HepG2 (cell line): ENCODE results near the gene TMUB1. TPM values are rescaled to one million over a fixed set of nuclear protein-coding genes. Genes with fewer than 3 reads are reported as not detected.
A peak's percentile ranks its signal among the peaks of the same experiment; 100 is the strongest.

Source experiments
- DPF2 ChIP-seq: sonication (generic); formaldehyde crosslinking; IDR thresholded peaks from 2 replicates; pipeline ENCODE4 v1.4.0; 2020; ENCODE audit warnings: mild to moderate bottlenecking, low read depth, missing genetic modification reagents, borderline replicate concordance
- GABPB1 ChIP-seq: IDR thresholded peaks from 2 replicates; pipeline ENCODE4 v1.6.1; 2016; ENCODE audit warnings: mild to moderate bottlenecking, missing genetic modification reagents, moderate library complexity, missing compliant biosample characterization
- HDAC2 ChIP-seq: sonication (generic); formaldehyde crosslinking; IDR thresholded peaks from 2 replicates; pipeline ENCODE4 v1.4.0; 2020; ENCODE audit warnings: missing genetic modification reagents
- IRX3 ChIP-seq: sonication (generic); formaldehyde crosslinking; IDR thresholded peaks from 2 replicates; pipeline ENCODE4 v1.8.1; 2023; ENCODE audit warnings: mild to moderate bottlenecking, low read depth, missing genetic modification reagents, borderline replicate concordance
- NFKB2 ChIP-seq: sonication (generic); formaldehyde crosslinking; IDR thresholded peaks from 2 replicates; pipeline ENCODE4 v1.4.0; 2020; ENCODE audit warnings: missing genetic modification reagents, borderline replicate concordance
- ONECUT2 ChIP-seq: sonication (generic); formaldehyde crosslinking; IDR thresholded peaks from 2 replicates; pipeline ENCODE4 v1.4.0; 2020; ENCODE audit warnings: missing genetic modification reagents
- PHF20 ChIP-seq: sonication (generic); formaldehyde crosslinking; IDR thresholded peaks from 2 replicates; pipeline ENCODE4 v1.5.0; 2020; ENCODE audit warnings: mild to moderate bottlenecking, missing genetic modification reagents
- PLRG1 ChIP-seq: fragments of 450-650 bp; conservative IDR thresholded peaks from 2 replicates; pipeline ENCODE4 v1.6.1; 2016
- RFX5 ChIP-seq: IDR thresholded peaks from 2 replicates; pipeline ENCODE4 v1.6.1; 2011; ENCODE audit warnings: low read depth, low read length, improper control_type of control experiment
- RXRA ChIP-seq: sonication (generic); formaldehyde crosslinking; IDR thresholded peaks from 2 replicates; pipeline ENCODE4 v1.5.1; 2020; ENCODE audit warnings: missing genetic modification reagents
- SKI ChIP-seq: fragments of 450-650 bp; IDR thresholded peaks from one replicate; pipeline ENCODE4 v1.6.1; 2018; ENCODE audit warnings: mild to moderate bottlenecking; ENCODE audit not compliant: partially characterized antibody
- SP140L ChIP-seq: sonication (generic); formaldehyde crosslinking; IDR thresholded peaks from 2 replicates; pipeline ENCODE4 v1.4.0; 2020; ENCODE audit warnings: missing genetic modification reagents, borderline replicate concordance
- STAT5B ChIP-seq: sonication (generic); formaldehyde crosslinking; IDR thresholded peaks from 2 replicates; pipeline ENCODE4 v1.4.0; 2020; ENCODE audit warnings: missing genetic modification reagents
- TP53 ChIP-seq: sonication (generic); formaldehyde crosslinking; conservative IDR thresholded peaks from 2 replicates; pipeline ENCODE4 v1.4.0; 2020; ENCODE audit warnings: missing genetic modification reagents
- TRIM24 ChIP-seq: sonication (generic); formaldehyde crosslinking; IDR thresholded peaks from 2 replicates; pipeline ENCODE4 v1.8.0; 2022; ENCODE audit warnings: mild to moderate bottlenecking, missing genetic modification reagents
- ZBTB21 ChIP-seq: sonication (generic); formaldehyde crosslinking; IDR thresholded peaks from 2 replicates; pipeline ENCODE4 v1.4.0; 2020; ENCODE audit warnings: missing genetic modification reagents
- ZFP62 ChIP-seq: sonication (generic); formaldehyde crosslinking; IDR thresholded peaks from 2 replicates; pipeline ENCODE4 v1.4.0; 2020; ENCODE audit warnings: missing genetic modification reagents
- ZNF263 ChIP-seq: sonication (generic); formaldehyde crosslinking; IDR thresholded peaks from 2 replicates; pipeline ENCODE4 v1.4.0; 2020; ENCODE audit warnings: missing genetic modification reagents
- ZNF337 ChIP-seq: sonication (generic); formaldehyde crosslinking; IDR thresholded peaks from 2 replicates; pipeline ENCODE4 v1.5.1; 2020; ENCODE audit warnings: missing genetic modification reagents, low read depth, mild to moderate bottlenecking, borderline replicate concordance
- ZNF350 ChIP-seq: sonication (generic); formaldehyde crosslinking; IDR thresholded peaks from 2 replicates; pipeline ENCODE4 v1.4.0; 2020; ENCODE audit warnings: mild to moderate bottlenecking, low read depth, missing genetic modification reagents, borderline replicate concordance
- ZNF496 ChIP-seq: sonication (generic); formaldehyde crosslinking; IDR thresholded peaks from 2 replicates; pipeline ENCODE4 v1.8.1; 2023; ENCODE audit warnings: mild to moderate bottlenecking, moderate library complexity, missing genetic modification reagents; ENCODE audit not compliant: insufficient replicate concordance
- ZNF598 ChIP-seq: sonication (generic); formaldehyde crosslinking; IDR thresholded peaks from 2 replicates; pipeline ENCODE4 v1.5.1; 2020; ENCODE audit warnings: mild to moderate bottlenecking, missing genetic modification reagents, borderline replicate concordance
- polyA plus RNA-seq, 8 experiments: library from polyadenylated mRNA; depleted of rRNA in 3 of 8; stranded (reverse) in 7 of 8; unstranded in 1 of 8; fragments of >200 nt; fragmentation: Illumina TruSeq in 4 of 8; extraction: Trizol in 4 of 8; gene quantifications; 2 replicates each; pipeline versions ENCODE4 v1.2.1 to v1.2.3, GENCODE V29; 2011 to 2016; ENCODE audit warnings: low read depth in 4 of 8, missing spikeins in 1 of 8, mixed read lengths in 1 of 8; ENCODE audit not compliant: insufficient read depth in 1 of 8
- total RNA-seq, 5 experiments: library from RNA; depleted of rRNA; stranded (reverse); fragments of >200 nt; fragmentation: Illumina TruSeq; extraction: Trizol; gene quantifications; 2 replicates each; pipeline ENCODE4 v1.2.3, GENCODE V29; 2016; ENCODE audit warnings: low read depth in 1 of 5
- TF ChIP-seq, protein P1 (sequence below): sonication (generic); formaldehyde crosslinking; IDR thresholded peaks from 2 replicates; pipeline ENCODE4 v1.8.0; 2022; ENCODE audit warnings: mild to moderate bottlenecking, missing genetic modification reagents; ENCODE audit not compliant: insufficient replicate concordance
- TF ChIP-seq, protein P2 (sequence below): sonication (generic); formaldehyde crosslinking; IDR thresholded peaks from 2 replicates; pipeline ENCODE4 v1.8.1; 2022; ENCODE audit warnings: mild to moderate bottlenecking, missing genetic modification reagents
- TF ChIP-seq, protein P3 (sequence below): sonication (generic); formaldehyde crosslinking; IDR thresholded peaks from 2 replicates; pipeline ENCODE4 v1.4.0; 2020; ENCODE audit warnings: missing genetic modification reagents, borderline replicate concordance
- TF ChIP-seq, protein P4 (sequence below): sonication (generic); formaldehyde crosslinking; IDR thresholded peaks from 2 replicates; pipeline ENCODE4 v1.4.0; 2020; ENCODE audit warnings: missing genetic modification reagents

The TMUB1 gene
- total and polyA plus RNA-seq, 2 of the 13 experiments (the other 11 are each of a cell fraction or from before 2014, with no cell fraction given) = 44.8 to 51.6 TPM

DNA sequence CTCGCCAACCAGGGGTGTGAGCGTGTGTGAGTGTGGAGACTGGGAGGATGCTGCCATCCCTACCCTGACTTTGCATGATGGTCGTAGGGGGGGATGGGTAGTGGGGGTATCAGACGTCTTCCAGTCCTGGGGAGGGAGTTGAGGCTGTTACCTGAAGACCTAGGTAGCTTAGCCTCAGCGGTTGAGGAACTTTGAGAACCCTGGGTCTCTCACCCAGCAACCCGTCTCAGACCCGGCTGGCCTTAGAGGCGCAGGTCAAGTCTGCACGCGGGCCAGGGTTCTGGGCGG is 21.2 kb downstream of the TMUB1 start (continued):
- TF ChIP-seq IRX3 = 0 out of 2 replicates have a peak, but pooled peaks have one; percentile 38
- TF ChIP-seq ZNF337 (CRISPR knock-in tag) = no peak
- no peak for TF ChIP-seq SP140L (CRISPR knock-in tag)
- TF ChIP-seq, protein P1, sequence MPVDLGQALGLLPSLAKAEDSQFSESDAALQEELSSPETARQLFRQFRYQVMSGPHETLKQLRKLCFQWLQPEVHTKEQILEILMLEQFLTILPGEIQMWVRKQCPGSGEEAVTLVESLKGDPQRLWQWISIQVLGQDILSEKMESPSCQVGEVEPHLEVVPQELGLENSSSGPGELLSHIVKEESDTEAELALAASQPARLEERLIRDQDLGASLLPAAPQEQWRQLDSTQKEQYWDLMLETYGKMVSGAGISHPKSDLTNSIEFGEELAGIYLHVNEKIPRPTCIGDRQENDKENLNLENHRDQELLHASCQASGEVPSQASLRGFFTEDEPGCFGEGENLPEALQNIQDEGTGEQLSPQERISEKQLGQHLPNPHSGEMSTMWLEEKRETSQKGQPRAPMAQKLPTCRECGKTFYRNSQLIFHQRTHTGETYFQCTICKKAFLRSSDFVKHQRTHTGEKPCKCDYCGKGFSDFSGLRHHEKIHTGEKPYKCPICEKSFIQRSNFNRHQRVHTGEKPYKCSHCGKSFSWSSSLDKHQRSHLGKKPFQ = no peak
- TF ChIP-seq ZBTB21 = no peak
- TF ChIP-seq, protein P2, sequence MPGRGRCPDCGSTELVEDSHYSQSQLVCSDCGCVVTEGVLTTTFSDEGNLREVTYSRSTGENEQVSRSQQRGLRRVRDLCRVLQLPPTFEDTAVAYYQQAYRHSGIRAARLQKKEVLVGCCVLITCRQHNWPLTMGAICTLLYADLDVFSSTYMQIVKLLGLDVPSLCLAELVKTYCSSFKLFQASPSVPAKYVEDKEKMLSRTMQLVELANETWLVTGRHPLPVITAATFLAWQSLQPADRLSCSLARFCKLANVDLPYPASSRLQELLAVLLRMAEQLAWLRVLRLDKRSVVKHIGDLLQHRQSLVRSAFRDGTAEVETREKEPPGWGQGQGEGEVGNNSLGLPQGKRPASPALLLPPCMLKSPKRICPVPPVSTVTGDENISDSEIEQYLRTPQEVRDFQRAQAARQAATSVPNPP (CRISPR knock-in tag) = no peak
- TF ChIP-seq ZNF263 = no peak
- no peak for TF ChIP-seq ONECUT2 (CRISPR knock-in tag)
- TF ChIP-seq TP53 = no peak
- TF ChIP-seq DPF2 (CRISPR knock-in tag) = no peak
- no peak for TF ChIP-seq ZNF496 (CRISPR knock-in tag)
- TF ChIP-seq NFKB2 (CRISPR knock-in tag) = peak; percentile 0; the same call in 1 of the 2 replicates
- TF ChIP-seq RXRA (CRISPR knock-in tag) = 0 out of 2 replicates have a peak, but pooled peaks have one; percentile 8
- 0 out of 2 replicates have a peak, but pooled peaks have one; percentile 24 for TF ChIP-seq PHF20 (CRISPR knock-in tag)
- peak; percentile 62; the same call in 1 of the 2 replicates for TF ChIP-seq ZNF598 (CRISPR knock-in tag)
- TF ChIP-seq HDAC2 = peak; percentile 17; the same call in 1 of the 2 replicates
- TF ChIP-seq STAT5B = no peak
- no peak for TF ChIP-seq ZFP62 (CRISPR knock-in tag)
- TF ChIP-seq SKI = no peak
- no peak for TF ChIP-seq ZNF350 (CRISPR knock-in tag)
- no peak for TF ChIP-seq PLRG1
- TF ChIP-seq, protein P3, sequence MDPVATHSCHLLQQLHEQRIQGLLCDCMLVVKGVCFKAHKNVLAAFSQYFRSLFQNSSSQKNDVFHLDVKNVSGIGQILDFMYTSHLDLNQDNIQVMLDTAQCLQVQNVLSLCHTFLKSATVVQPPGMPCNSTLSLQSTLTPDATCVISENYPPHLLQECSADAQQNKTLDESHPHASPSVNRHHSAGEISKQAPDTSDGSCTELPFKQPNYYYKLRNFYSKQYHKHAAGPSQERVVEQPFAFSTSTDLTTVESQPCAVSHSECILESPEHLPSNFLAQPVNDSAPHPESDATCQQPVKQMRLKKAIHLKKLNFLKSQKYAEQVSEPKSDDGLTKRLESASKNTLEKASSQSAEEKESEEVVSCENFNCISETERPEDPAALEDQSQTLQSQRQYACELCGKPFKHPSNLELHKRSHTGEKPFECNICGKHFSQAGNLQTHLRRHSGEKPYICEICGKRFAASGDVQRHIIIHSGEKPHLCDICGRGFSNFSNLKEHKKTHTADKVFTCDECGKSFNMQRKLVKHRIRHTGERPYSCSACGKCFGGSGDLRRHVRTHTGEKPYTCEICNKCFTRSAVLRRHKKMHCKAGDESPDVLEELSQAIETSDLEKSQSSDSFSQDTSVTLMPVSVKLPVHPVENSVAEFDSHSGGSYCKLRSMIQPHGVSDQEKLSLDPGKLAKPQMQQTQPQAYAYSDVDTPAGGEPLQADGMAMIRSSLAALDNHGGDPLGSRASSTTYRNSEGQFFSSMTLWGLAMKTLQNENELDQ (CRISPR knock-in tag) = no peak
- 0 out of 2 replicates have a peak, but pooled peaks have one; percentile 25 for TF ChIP-seq RFX5
- no peak for TF ChIP-seq TRIM24 (CRISPR knock-in tag)
- no peak for TF ChIP-seq GABPB1
- TF ChIP-seq, protein P4, sequence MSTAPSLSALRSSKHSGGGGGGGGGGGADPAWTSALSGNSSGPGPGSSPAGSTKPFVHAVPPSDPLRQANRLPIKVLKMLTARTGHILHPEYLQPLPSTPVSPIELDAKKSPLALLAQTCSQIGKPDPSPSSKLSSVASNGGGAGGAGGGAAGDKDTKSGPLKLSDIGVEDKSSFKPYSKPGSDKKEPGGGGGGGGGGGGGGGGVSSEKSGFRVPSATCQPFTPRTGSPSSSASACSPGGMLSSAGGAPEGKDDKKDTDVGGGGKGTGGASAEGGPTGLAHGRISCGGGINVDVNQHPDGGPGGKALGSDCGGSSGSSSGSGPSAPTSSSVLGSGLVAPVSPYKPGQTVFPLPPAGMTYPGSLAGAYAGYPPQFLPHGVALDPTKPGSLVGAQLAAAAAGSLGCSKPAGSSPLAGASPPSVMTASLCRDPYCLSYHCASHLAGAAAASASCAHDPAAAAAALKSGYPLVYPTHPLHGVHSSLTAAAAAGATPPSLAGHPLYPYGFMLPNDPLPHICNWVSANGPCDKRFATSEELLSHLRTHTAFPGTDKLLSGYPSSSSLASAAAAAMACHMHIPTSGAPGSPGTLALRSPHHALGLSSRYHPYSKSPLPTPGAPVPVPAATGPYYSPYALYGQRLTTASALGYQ (CRISPR knock-in tag) = no peak
